ENCODE measurements around the gene RAB4B. TPM values are rescaled to one million over a fixed set of nuclear protein-coding genes. Genes with fewer than 3 reads are reported as not detected.
A peak's percentile ranks its signal among the peaks of the same experiment; 100 is the strongest.

The RAB4B gene
- total RNA-seq, 1 donor from 2014 or later = 12.9 TPM

DNA sequence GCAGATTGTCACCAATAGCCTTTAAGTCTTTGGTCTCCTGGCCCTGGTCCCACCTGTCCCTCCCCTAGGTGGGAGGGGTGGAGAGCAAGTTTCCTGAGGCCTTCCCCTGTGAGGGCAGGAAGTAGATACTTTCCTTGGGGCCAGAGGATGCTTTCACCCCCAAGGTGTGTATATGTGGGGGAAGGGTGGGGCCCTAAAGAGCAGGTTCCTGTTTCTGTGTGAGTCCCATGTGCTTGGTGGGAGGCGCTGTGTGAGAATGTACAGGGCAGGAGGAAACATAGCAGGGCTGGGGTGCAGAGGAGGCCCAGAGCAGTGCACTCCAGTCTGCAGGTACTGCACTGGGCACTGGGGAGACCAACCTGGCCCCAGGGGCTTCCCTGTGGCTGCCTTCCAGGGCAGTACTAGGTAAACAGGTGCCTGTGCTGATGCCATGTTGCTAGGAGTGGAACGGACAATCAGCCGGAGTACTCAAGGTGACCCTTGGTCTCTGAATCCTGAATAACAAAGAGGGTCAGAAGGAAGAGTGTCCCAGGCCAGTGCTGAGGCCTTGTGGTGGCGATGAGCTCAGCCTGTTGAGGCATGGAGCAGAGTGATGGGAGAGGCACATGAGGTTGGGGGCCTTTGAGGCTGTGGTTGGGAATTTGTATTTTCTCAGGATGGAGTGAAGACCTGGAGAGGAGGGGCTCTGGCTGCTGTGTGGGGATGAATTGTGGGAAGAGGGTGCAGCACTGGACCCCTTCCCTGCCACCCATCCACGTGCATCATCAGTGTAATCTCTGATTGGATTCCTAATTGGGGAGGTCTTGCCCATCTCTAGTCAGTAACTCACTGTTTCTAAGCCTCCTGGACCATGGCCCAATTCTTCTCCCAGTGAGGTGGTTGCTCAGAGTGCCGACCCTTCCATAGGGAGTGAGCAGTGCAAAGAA lies 26.1 kb downstream of the RAB4B start:
- Mint-ChIP-seq H3K9me3 (no peaks in the 10 kb centered on the region), H3K27ac (peak overlapping the region; percentile 96), H3K4me1 (peaks cover 68% of the 10 kb centered on the region), H3K27me3 (ENCODE audit: insufficient read depth, low read depth) (peaks cover 5% of the 10 kb centered on the region), H3K4me3 (peak overlapping the region; percentile 74), H3K36me3 (peaks cover 18% of the 10 kb centered on the region)
- DNase-seq (ENCODE audit: low spot score) = no peak
- Histone ChIP-seq H2AFZ (replicated peaks) (no peak overlapping the region), H3K79me2 (ENCODE audit: low read depth) (peaks cover 87% of the 10 kb centered on the region), H3K4me2 (peak overlapping the region; percentile 27), H3K4me3 (no peak overlapping the region), H3K9ac (no peak overlapping the region), H4K20me1 (ENCODE audit: low read depth) (peaks cover 96% of the 10 kb centered on the region), H3K36me3 (no peaks in the 10 kb centered on the region), H3K27ac (peak overlapping the region; percentile 13), H3K9me3 (ENCODE audit: low read depth) (no peaks in the 10 kb centered on the region), H3K4me1 (peaks cover 34% of the 10 kb centered on the region), H3F3A (ENCODE audit: low read depth) (peaks cover 20% of the 10 kb centered on the region), H3K27me3 (no peaks in the 10 kb centered on the region)
- TF ChIP-seq EZH2phosphoT487 (IDR thresholded peaks at IDR 0.05) = no peak
- no peak for TF ChIP-seq EZH2 (IDR thresholded peaks at IDR 0.05)
- no peak for TF ChIP-seq CTCF (IDR thresholded peaks at IDR 0.05)

- TF ChIP-seq CTCF (IDR thresholded peaks at IDR 0.05) (peak; percentile 10), EZH2 (IDR thresholded peaks at IDR 0.05) (no peak)
- H3F3A ChIP-seq (ENCODE audit: low read depth) = peaks cover 27% of the 10 kb centered on the region
- H3K4me2 ChIP-seq = no peak overlapping the region
- H3K36me3 ChIP-seq = no peaks in the 10 kb centered on the region
- no peak for DNase-seq (ENCODE audit: low spot score)
- peaks cover 36% of the 10 kb centered on the region for H3K4me1 ChIP-seq
- H3K4me3 Mint-ChIP-seq = peak overlapping the region; percentile 76
- no peak overlapping the region for H3K9ac ChIP-seq
- H3K27me3 Mint-ChIP-seq (ENCODE audit: insufficient read depth, low read depth) = peaks cover 5% of the 10 kb centered on the region
- H3K27me3 ChIP-seq = no peaks in the 10 kb centered on the region
- peaks cover 98% of the 10 kb centered on the region for H4K20me1 ChIP-seq (ENCODE audit: low read depth)
- peaks cover 18% of the 10 kb centered on the region for H3K36me3 Mint-ChIP-seq
- H3K79me2 ChIP-seq (ENCODE audit: low read depth) = peaks cover 80% of the 10 kb centered on the region
- peaks cover 70% of the 10 kb centered on the region for H3K4me1 Mint-ChIP-seq
- H3K9me3 ChIP-seq (ENCODE audit: low read depth) = no peaks in the 10 kb centered on the region
- peak overlapping the region; percentile 32 for H3K27ac Mint-ChIP-seq
- no peaks in the 10 kb centered on the region for H3K9me3 Mint-ChIP-seq
- H2AFZ ChIP-seq (replicated peaks) = no peak overlapping the region
- no peak overlapping the region for H3K27ac ChIP-seq
- no peak overlapping the region for H3K4me3 ChIP-seq
Observed at GRCh38 chr19:40804783-40805242, 26.8 kb downstream of the RAB4B start.

- no peak overlapping the region for H2AFZ ChIP-seq (replicated peaks)
- Mint-ChIP-seq H3K4me3 (peak overlapping the region; percentile 76), H3K4me1 (peaks cover 71% of the 10 kb centered on the region), H3K27ac (no peak overlapping the region), H3K9me3 (no peaks in the 10 kb centered on the region), H3K27me3 (ENCODE audit: insufficient read depth, low read depth) (peaks cover 7% of the 10 kb centered on the region), H3K36me3 (peaks cover 18% of the 10 kb centered on the region)
- H3K27me3 ChIP-seq = no peaks in the 10 kb centered on the region
- no peak overlapping the region for H3K9ac ChIP-seq
- DNase-seq (ENCODE audit: low spot score) = no peak
- no peak overlapping the region for H3K27ac ChIP-seq
- TF ChIP-seq EZH2phosphoT487 (IDR thresholded peaks at IDR 0.05) (no peak), EZH2 (IDR thresholded peaks at IDR 0.05) (no peak), CTCF (IDR thresholded peaks at IDR 0.05) (no peak)
- H4K20me1 ChIP-seq (ENCODE audit: low read depth) = peaks cover 98% of the 10 kb centered on the region
- no peak overlapping the region for H3K4me3 ChIP-seq
- no peak overlapping the region for H3K4me2 ChIP-seq
- H3F3A ChIP-seq (ENCODE audit: low read depth) = peaks cover 32% of the 10 kb centered on the region
- H3K9me3 ChIP-seq (ENCODE audit: low read depth) = no peaks in the 10 kb centered on the region
- peaks cover 75% of the 10 kb centered on the region for H3K79me2 ChIP-seq (ENCODE audit: low read depth)
- H3K36me3 ChIP-seq = no peaks in the 10 kb centered on the region
- peaks cover 38% of the 10 kb centered on the region for H3K4me1 ChIP-seq
Observed at GRCh38 chr19:40805258-40805868, 27.3 kb downstream of the RAB4B start.

Measured in neural progenitor cell (in vitro differentiated cells).